ENCODE data around the gene IFNGR1. TPM values are rescaled to one million over a fixed set of nuclear protein-coding genes. Genes with fewer than 3 reads are reported as not detected.

IFNGR1 gene
- total RNA-seq, 2 donors from 2014 or later, result 128 to 158 TPM

DNA sequence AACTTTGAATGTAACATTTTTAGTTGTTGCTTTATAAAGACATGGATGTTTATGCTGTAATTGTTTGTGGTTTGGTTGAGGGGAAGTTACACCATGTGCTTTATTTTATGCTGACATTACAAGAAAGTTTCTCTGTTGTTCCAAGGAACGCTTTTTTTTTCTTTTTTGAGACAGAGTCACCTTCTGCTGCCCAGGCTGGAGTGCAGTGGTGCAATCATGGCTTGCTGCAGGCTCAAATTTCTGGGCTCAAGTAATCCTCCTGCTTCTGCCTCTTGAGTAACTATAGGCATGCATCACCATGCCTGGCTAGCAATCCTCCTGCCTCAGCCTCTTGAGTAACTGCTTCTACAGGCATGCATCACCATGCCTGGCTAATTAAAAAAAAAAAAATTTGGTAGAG is 21.0 kb upstream of the IFNGR1 start:
- intact Hi-C loops (cut with DNase I), result no loop called here
- ATAC-seq, result peak; percentile 82 to 88
- DNase-seq, result peak; percentile 56

DNA sequence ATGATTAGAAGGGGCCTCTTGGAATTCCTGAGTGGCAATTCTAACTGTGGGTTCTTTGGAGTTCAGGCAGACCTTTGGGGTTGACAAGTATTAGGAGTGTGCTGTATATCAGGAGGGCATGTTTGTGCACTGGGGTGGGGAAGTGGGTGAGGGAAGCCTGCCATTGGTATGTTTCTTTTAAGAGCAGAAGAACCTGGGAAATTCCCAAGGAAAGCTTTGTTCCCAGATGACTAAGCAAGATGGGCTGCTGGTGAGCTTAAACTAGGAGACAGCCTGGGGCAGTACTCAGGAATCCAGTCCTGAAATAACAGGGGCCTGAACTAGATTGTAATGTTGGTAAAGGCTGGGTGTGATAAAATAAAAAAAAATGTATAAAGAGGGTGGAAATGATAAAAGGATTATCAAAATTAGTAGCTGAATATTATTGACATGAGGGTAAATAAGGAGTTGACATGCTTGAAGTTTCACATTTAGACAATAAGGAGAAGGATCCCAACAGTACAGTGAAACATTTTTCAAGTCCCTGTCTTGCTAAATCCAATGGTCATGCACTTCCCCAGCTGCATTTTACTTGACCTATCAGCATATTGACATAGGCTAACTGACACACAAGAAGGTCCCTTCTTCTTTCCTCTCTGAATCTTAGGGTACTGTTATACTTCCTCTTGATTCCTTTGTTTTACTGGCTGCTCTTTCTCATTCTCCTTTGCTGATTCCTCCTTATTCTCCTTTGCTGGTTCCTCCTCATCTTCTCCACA is 18.4 kb upstream of the IFNGR1 start:
- ATAC-seq (no peak), DNase-seq (no peak)
- intact Hi-C loops (cut with DNase I), result no loop called here

DNA sequence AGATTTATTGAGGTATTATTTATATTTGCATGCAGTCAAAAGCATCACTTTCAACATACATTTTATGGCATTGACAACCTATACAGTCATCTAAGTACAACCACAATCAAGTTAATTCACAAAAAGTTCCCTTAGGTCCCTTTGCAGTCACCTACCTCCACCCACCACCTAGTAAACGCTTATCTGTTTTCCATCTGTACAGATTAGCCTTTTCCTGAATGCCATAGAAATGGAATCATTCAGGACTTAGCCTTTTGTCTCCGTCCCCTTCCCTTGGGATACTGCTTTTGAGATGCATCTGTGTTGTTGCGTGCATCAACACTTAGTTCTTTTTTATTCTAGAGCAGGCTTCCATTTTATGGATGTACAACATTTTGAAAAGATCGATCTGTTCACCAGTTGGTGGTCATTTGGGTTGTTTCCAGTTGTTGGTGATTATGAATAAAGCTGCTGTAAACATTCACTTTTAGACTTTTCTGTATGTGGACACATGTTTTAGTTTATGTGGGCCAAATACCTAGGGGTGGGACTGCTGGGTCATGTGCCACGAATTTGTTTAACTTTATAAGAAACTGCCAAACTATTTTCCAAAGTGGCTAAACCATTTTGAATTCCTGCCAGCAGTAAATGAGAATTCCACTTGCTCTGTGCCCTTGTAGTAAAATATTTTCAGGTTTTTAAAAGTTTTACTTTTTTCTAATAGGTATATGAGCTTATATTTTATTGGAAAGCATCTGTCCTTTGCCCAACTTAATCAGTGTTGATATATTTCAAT is 17.6 kb upstream of the IFNGR1 start:
- DNase-seq (no peak), ATAC-seq (no peak)
- intact Hi-C loops (cut with DNase I), result no loop called here

DNA sequence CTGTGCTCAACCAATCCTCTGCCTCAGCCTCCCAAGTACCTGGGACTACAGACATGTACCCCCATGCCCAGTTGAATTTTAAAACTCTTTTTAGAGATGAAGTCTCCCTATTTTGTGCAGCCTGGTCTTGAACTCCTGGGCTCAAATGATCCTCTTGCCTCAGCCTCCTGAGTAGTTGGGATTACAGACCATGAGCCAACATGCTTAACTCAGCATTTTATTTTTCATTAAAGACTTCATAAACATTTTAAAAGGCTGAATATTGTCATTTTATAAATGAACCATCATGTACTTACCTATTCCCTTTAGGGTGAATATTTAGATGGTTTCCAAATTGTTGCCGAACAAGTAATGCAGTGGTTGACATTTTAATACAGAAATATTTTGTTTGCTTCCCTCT is 16.5 kb upstream of the IFNGR1 start:
- intact Hi-C loops (cut with DNase I), result no loop called here
- no peak for ATAC-seq
- DNase-seq, result no peak

DNA sequence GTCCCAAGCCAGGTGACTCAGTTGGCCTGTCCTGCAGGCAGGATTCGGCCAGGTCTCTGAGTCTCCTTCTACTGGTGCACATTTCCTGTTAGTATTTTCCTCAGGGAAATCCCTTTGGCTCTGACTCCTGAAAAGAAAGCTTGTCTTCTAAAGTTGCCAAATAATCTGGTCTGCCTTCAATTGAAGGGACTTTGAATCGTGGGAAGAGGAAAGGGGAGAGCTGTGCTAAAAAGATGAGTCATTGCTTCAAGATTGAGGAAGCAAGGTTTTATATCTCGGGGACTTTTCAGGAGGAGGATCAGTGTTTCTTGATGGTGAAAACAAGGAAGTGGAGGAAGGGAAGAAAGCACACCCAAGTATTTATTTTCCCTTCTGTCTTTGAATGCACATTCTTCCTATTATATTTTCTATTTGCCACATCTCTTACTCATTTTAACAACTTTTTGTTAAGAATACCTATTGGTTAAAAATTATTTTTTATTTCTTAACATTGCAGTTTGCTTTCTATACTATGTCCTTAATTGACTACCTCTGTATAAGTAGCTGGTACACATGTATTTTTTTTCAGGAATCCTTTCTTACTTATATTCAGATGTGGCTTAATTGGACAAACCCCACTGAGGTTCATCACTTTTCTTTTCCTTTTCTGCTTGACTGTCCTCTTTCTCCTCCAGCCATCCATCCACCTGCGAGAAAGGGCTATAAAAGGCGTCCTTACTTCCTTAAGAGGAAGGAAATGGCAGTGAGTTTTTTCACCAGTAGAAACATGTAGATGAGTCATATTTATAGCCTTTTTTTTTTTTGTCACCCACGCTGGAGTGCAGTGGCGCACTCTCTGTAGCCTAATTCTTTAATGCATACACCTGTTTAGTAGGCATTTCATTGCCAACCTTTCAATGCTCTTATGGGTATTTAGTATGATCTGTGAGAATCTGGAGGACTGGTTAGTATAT is 15.0 kb upstream of the IFNGR1 start:
- peak; percentile 49 for DNase-seq
- intact Hi-C loops (cut with DNase I), result no loop called here
- peak; percentile 29 to 78 for ATAC-seq

DNA sequence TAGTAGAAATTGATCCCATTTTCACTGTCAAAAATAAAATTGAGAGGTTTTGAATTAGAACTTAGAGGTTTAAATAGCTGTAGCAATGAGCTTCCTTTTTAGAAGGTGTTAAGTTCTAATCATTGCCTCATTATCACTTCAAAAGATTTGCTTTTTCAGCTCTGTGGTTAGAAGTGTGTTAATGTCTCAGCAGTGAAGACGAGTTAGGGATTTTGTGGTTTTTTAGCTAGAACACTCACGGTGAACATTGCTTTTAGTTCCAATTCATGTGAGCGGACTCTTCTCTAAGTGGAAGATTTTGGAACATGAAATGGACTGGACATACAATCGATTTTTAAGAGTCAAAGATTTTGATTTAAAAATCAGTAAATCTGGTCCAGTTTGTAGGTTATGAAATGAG is 12.7 kb upstream of the IFNGR1 start:
- DNase-seq, result no peak
- intact Hi-C loops (cut with DNase I), result no loop called here
- no peak for ATAC-seq

DNA sequence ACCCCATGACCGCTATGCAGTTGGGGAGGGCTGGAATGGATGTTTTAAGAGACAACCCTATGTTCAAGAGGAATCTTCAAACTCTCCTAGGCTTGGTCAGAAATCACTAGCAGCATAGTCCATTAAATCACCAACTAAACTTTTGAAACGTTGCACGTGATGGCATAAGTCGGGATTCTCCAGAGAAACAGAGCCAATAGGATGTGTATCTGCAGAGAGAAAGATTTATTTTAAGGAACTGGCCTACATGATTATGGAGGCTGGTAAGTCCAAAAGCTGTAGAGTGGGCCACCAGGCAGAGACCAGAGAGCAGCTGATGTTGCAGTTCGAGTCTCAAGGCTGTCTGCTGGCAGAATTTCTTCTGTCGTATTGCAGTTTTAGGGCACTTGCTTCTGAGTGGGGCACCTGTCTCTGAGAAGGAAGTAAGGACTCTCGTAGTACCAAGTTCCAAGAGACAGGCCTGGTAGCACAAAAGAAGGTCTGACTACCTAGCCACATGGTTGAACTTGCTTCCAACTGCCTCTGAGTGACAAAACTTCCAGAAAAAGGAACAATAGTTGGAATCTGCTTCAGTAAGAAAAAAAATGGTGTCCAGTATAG is 11.9 kb upstream of the IFNGR1 start:
- no peak for DNase-seq
- no peak for ATAC-seq
- intact Hi-C loops (cut with DNase I), result no loop called here

DNA sequence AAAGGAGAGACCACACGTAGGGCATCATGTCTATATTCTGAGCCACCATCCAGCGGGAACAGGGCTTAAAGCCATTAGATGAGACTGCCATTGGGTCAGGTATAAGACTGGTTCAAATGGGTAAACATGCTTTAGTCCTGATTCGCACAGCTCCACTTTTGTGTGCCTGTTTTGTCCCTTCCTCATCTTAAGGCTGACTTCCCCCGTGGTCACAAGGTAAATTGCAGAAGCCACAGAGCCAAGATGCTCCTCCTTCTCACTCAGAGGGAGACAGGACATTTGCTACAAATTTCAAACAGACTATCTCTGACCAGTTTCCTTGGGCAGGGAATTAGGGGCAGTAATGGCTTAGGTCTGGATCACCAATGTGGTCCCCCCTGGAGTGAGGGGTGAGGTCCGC is 11.4 kb upstream of the IFNGR1 start:
- DNase-seq (no peak), ATAC-seq (no peak)
- intact Hi-C loops (cut with DNase I), result no loop called here

DNA sequence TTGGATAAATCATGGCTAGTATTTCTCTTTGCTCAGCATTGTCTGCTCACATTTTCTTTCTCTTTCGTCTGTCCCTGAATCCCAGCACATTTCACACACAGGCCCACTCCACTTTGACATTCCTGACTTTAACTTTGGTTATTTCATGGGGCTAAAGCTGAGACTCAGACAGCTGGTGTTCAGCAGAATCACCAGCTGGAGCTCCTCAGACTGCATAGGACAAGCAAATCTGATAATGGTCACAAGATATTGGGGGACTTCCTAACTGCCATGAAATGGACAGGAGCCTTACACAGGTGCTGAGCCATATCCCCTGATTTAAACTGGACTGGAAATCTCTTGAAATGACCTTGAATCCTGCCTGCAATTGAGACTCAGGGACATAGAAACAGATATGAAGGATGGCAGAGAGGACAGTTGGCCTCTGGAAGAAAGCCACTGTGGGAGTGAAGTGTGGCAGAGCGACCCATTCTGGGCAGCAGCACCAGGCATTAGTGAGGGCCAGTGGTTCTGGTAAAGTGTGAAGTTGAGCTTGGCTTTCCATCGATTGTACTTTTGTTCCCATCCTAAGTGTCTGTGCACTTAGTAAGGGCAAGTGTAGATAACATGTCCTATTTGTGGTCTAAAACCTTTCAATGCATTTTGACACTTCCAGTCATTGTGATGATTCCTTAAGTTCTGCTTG is 10.0 kb upstream of the IFNGR1 start:
- ATAC-seq (peak; percentile 61 to 84), DNase-seq (peak; percentile 51)
- intact Hi-C loops (cut with DNase I), result no loop called here

DNA sequence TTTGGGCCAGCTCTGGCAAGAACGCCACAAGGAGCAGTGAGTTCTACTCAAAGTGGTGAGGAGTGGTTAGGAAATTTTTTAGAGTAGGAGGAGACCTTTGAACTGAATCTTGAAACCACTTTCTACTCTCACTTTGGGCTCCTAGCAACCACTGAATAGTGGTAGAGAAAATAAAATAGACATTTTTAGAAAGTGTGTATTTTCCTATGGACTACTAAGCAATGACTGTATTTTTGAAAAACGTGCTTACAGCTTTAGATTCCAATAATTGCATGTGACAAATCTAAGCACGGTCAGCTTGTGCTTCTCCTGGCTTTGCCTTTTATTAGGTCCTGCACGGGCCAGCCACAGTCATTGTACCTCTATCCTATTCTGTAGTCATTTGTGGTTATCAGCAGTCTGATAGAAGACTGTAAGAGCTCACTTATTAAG is 8.7 kb upstream of the IFNGR1 start:
- DNase-seq, result no peak
- ATAC-seq, result no peak
- intact Hi-C loops (cut with DNase I), result no loop called here

DNA sequence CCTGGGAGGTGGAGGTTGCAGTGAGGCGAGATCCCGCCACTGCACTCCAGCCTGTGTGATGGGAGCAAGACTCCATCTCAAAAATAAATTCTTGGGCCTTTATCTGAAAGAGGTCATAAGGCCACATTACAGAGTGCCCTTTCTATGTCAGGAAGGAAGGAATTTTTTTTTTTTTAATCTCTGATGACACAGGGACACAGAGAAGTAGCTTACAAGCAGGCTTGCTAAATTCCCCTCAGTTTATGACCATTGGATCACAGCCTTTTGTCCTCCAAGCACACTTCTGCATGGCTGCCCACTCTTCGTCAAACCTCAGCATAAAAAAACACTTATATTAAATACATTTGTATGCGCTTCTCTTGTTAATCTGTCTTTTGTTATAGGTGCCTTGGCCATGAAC is 7.5 kb upstream of the IFNGR1 start:
- no peak for DNase-seq
- intact Hi-C loops (cut with DNase I), result no loop called here
- no peak for ATAC-seq

DNA sequence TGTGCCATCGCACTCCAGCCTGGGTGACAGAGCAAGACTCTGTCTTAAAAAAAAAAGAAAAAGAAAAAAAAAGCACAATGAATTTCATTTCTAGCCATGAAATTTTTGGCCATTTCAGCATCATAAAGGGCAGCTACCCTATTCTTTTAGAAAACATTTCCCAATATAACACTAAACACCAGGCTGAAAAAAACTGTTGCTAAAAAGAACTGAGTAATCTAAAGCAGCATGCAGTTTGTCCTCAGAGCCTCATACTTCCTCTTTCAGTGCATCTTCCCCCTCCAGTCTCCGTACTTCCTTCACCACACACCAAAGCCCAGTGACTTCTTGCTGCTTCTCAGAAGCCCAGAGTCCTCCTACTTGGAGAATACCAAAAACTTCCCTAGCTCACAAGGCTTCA is 5.6 kb upstream of the IFNGR1 start:
- intact Hi-C loops (cut with DNase I), result no loop called here
- DNase-seq (no peak), ATAC-seq (peak in 1 of 2 donors; percentile 29)

DNA sequence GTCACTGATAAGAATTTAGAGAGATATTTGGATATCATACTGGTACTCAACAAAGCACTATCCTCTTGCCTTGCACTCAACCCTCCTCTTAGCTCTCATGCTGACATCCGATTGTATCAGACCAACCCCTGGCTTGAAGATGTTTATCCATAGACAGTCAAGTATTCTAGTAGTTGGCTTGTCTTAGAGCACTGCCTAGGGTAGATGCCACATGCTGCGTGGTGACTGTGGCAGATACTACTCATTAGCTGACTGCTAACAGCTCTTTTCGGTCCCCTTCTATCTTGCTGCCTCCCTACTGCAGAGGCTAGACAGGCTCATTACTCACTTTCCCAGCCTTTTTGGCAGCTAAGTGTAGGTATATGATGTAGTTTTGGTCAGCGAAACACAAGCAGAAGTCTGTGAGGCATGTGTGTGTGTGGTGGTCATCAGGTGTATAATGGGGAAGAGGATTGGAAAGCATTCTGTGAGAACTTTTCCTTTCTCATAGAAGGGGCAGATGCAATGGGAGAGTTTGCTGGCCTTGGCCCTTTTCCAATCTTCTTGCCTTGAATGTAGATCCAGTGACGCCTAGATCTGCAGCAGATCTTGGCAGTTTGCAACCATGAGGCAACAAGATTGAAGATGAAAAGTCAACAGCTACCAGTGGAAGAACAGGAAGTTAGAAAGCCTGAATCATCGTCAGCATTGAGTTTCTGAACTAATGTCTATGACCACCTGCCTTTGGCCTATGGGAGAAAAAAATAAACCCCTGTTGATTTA is 4.4 kb upstream of the IFNGR1 start:
- ATAC-seq (peak in 1 of 2 donors; percentile 4), DNase-seq (peak; percentile 66)
- intact Hi-C loops (cut with DNase I), result no loop called here

DNA sequence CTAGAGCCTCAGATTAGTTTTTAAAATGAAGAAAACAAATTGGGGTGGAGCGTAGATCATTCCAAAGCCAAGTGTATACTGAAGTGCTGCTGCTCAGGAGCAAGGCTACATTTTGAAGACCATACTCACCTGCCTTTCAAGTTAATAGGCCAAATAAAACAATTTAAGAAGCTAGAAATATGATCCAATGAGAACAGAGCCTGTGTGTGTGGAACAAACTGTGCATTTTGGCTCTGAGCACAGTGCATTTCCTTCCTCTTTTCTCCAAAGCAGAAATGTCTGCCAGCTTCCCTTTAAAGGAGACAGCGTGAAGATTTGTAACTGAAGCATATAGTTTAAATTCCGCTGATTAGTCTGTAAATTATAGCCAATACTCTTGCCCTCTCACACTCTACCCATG is 3.2 kb upstream of the IFNGR1 start:
- DNase-seq, result no peak
- intact Hi-C loops (cut with DNase I), result no loop called here
- no peak for ATAC-seq

DNA sequence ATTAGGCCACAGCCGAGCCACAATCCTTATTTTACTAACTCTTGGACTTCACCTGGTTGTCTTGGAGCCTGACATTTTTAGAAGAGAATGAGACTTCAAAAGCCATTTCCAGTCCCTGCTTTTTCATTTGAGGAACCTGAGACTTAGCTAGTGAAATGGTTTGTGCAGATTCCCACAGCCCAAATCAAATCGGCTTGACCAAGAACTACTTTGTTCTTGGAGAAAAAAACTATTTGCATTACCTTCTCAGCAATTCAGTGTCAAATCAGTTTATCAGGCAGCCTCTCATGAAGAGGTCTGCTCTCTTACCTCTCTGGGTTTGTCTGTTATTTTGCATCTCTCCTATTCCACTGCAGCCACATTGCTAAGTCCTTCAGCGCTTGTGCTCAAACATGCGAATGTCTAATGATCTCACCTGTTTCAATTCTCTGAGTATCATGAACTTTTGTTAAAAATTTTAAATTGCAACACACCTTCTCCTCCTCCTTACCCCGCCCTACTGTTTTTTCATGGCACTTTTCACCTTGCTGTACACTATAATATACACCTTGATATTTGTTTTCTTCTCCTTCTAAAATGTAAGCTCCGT is 573 bp upstream of the IFNGR1 start:
- ATAC-seq (no peak), DNase-seq (no peak)
- intact Hi-C loops (cut with DNase I), result loop anchor here in 1 of 2 donors (5.0 kb wide), 1 partner anchor 93 kb away; no protein-coding TSS in a partner anchor

DNA sequence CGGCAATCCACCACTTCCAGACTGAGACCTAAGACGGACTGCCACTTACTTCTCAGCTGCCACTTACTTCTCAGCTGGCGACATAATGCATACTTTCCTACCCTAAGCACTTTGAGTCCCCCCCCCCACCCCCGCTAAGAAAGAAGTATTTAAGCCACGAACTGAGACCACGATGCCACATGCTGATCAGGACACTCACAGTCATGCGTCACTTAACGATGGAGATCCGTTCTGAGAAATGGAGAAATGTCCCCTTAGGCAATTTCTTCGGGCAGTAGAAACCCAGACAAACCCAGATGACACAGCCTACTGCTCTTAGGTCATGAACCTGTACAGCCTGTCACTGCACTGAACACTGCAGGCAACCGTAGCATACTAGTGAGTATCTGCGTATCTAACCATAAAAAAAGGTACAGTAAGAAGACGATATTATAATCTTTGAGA is 690 bp downstream of the IFNGR1 start:
- intact Hi-C loops (cut with DNase I), result loop anchor here in 1 of 2 donors (5.0 kb wide), 1 partner anchor 94 kb away; no protein-coding TSS in a partner anchor
- DNase-seq (no peak), ATAC-seq (peak; percentile 52 to 61)

DNA sequence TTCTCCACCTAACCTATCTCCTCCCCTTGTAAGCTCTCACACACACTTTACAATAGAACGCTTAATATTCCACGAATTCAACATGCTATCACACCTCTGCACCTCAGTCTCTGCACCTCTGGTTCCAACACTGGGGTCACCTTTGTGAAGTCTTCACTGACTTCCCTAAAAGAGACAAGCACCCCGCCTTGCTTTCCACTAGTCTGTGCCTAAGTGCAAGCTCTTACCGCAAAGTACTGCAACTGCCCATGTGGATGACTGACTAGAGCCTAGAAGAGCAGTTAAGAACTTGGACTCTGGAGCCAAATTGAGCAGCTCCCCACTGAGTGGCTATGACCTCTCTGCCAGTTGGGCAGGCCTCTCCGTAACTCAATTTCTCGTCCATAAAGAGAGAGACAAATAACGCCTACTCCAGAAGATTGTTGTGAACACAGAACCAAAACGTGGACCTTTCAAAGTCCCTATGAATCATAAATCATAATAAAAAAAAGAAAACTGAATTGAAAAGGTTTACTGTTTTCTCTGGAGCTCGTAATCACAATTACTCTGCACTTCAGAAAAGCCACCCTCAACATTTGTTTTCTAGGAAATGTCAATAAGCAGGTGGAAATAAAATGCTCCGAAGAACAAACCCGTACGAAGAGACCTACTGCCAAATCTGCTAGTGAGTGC is 1.2 kb downstream of the IFNGR1 start:
- DNase-seq (peak; percentile 39), ATAC-seq (peak; percentile 32 to 60)
- intact Hi-C loops (cut with DNase I), result loop anchor here in 1 of 2 donors (5.0 kb wide), 1 partner anchor 94 kb away; no protein-coding TSS in a partner anchor

Measured in left cardiac atrium (tissue), 4 donors.